Breast epithelium (tissue), 4 donors: ENCODE data around the gene CACNA2D3. TPM values are rescaled to one million over a fixed set of nuclear protein-coding genes. Genes with fewer than 3 reads are reported as not detected.

Source experiments
- DNase-seq, 2 donors: peaks; one replicate each; pipeline ENCODE4 v3.0.0-alpha.2; 2019; ENCODE audit warnings: low spot score in 2 of 2
- H3K27ac ChIP-seq, 2 donors: fragments of 200-600 bp; sonication (generic) in 1 of 2; one replicate each; pipeline ENCODE4 v1.5.1; 2016 to 2019; ENCODE audit warnings: mild to moderate bottlenecking in 1 of 2
- H3K27me3 ChIP-seq, 2 donors: fragments of 200-600 bp; sonication (generic) in 1 of 2; one replicate each; pipeline versions ENCODE4 v1.5.1 to v1.6.0; 2017 to 2019; ENCODE audit warnings: control low read depth in 1 of 2, mild to moderate bottlenecking in 1 of 2
- H3K36me3 ChIP-seq: fragments of 200-600 bp; one replicate; pipeline ENCODE4 v1.5.1; 2019
- H3K4me1 ChIP-seq, 2 donors: fragments of 200-600 bp; sonication (generic); one replicate each; pipeline ENCODE4 v1.5.1; 2016 to 2019; ENCODE audit warnings: control low read depth in 1 of 2
- H3K4me3 ChIP-seq, 3 donors: fragments of 200-600 bp; sonication (generic); 1 replicate in 2 of 3; 2 replicates in 1 of 3; pipeline ENCODE4 v1.5.1; 2016 to 2019; ENCODE audit warnings: mild to moderate bottlenecking in 3 of 3, moderate library complexity in 2 of 3
- H3K9me3 ChIP-seq, 2 donors: fragments of 200-600 bp; sonication (generic) in 1 of 2; one replicate each; pipeline ENCODE4 v1.5.1; 2016 to 2019; ENCODE audit warnings: control low read depth in 1 of 2
- POLR2A ChIP-seq: fragments of 450-650 bp; IDR thresholded peaks from one replicate; pipeline ENCODE4 v1.6.1; 2016; ENCODE audit warnings: antibody characterized with exemption, mild to moderate bottlenecking, moderate library complexity
- POLR2AphosphoS5 ChIP-seq, 3 donors: sonication (generic); formaldehyde crosslinking; IDR thresholded peaks; one replicate each; pipeline ENCODE4 v1.6.1; 2017; ENCODE audit warnings: antibody characterized with exemption in 3 of 3
- intact Hi-C: fragments of 100-400 bp; cut with DNase I; formaldehyde crosslinking; loops from one replicate; pipeline ENCODE4 v1.15.1; 2023; ENCODE audit warnings: low total_unique reads
- total RNA-seq, 3 donors: library from RNA; depleted of rRNA; stranded (reverse); fragments of >200 nt; gene quantifications; one replicate each; pipeline ENCODE4 v1.1.0, GENCODE V29; 2016
- TF ChIP-seq, protein P1 (sequence below), 3 donors: fragments of 450-650 bp; IDR thresholded peaks; one replicate each; pipeline ENCODE4 v1.5.1; 2016 to 2017; ENCODE audit warnings: antibody characterized with exemption in 3 of 3, mild to moderate bottlenecking in 3 of 3, moderate library complexity in 3 of 3

The CACNA2D3 gene
- total RNA-seq, 3 donors from 2014 or later: 0.59 to 3.4 (median 2.3) TPM

DNA sequence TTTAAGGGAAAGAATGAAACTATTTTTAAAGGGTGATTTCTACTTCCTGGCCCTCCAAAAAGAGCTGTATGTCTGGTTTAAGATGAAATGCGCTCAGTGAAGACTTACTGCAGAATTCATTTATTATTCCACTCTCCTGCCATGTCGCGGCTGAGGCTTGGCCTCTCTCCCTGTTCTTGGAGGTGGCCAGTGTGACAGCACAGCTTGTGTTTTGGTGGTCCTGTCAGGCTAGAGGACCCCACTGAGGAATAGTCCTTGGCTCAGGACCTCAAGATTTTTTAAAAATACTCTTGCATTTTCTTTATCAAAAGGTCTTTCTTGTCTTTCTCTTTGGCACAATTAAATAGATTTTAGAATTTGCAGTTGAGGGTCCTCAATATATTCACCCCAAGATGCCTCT, 421.1 kb downstream of the CACNA2D3 start:
- Histone ChIP-seq H3K9me3 (no peaks in the 10 kb centered on the region), H3K36me3 (no peaks in the 10 kb centered on the region), H3K4me1 (no peaks in the 10 kb centered on the region), H3K27ac (no peak overlapping the region), H3K27me3 (no peaks in the 10 kb centered on the region), H3K4me3 (no peak overlapping the region)
- intact Hi-C loops: no loop called here
- DNase-seq: no peak
- TF ChIP-seq, protein P1, sequence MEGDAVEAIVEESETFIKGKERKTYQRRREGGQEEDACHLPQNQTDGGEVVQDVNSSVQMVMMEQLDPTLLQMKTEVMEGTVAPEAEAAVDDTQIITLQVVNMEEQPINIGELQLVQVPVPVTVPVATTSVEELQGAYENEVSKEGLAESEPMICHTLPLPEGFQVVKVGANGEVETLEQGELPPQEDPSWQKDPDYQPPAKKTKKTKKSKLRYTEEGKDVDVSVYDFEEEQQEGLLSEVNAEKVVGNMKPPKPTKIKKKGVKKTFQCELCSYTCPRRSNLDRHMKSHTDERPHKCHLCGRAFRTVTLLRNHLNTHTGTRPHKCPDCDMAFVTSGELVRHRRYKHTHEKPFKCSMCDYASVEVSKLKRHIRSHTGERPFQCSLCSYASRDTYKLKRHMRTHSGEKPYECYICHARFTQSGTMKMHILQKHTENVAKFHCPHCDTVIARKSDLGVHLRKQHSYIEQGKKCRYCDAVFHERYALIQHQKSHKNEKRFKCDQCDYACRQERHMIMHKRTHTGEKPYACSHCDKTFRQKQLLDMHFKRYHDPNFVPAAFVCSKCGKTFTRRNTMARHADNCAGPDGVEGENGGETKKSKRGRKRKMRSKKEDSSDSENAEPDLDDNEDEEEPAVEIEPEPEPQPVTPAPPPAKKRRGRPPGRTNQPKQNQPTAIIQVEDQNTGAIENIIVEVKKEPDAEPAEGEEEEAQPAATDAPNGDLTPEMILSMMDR (IDR thresholded peaks at IDR 0.05): no peak
- TF ChIP-seq POLR2A (no peak), POLR2AphosphoS5 (IDR thresholded peaks at IDR 0.05) (no peak)

DNA sequence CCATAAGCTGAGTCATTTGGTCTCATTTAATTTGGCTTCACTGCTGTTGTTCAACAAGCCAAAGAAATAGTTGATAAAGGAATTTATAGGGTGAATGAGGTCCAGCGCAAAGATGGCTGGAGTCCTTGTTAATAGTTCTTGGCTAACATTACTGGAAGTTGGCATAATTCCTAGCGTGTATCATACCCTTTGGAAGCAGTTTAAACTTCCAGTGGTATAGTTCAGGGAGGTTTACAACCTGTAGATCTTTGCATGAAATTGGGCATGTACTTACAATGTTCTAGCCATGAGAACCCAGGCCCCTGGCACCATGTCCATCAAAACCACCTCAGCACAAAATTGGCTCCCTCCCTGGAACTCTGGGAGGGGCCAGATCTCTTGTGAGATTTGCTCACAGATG, 424.7 kb downstream of the CACNA2D3 start:
- Histone ChIP-seq H3K4me3 (no peak overlapping the region), H3K27ac (no peak overlapping the region), H3K36me3 (no peaks in the 10 kb centered on the region), H3K27me3 (no peaks in the 10 kb centered on the region), H3K4me1 (no peaks in the 10 kb centered on the region), H3K9me3 (peaks cover 0 to 3% of the 10 kb centered on the region in 2 donors)
- TF ChIP-seq, protein P1 (IDR thresholded peaks at IDR 0.05): no peak
- TF ChIP-seq POLR2AphosphoS5 (IDR thresholded peaks at IDR 0.05) (no peak), POLR2A (no peak)
- DNase-seq: no peak
- intact Hi-C loops: no loop called here

DNA sequence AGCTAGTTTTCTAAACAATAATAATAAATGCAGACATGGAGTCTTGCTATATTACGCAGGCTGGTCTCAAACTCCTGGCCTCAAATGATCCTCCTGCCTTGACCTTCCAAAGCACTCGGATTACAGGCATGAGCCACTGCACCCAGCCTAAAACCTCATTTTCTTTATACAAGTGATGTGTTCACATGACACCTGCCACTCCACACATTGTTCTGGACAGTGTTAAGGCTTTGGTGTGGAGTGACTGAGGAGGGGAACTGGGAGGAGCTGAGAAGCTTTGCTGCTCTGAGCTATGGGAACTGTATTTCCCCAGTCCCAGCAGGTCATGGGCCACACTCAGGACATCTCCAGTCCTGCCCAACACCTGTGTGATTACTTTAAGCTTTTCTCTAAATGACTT, 425.5 kb downstream of the CACNA2D3 start:
- H3K27me3 ChIP-seq: no peaks in the 10 kb centered on the region
- DNase-seq: no peak
- no peak overlapping the region for H3K27ac ChIP-seq
- intact Hi-C loops: no loop called here
- H3K9me3 ChIP-seq: peaks cover 0 to 3% of the 10 kb centered on the region in 2 donors
- H3K4me3 ChIP-seq: no peak overlapping the region
- TF ChIP-seq POLR2AphosphoS5 (IDR thresholded peaks at IDR 0.05) (no peak), POLR2A (no peak)
- TF ChIP-seq, protein P1 (IDR thresholded peaks at IDR 0.05): no peak
- no peaks in the 10 kb centered on the region for H3K36me3 ChIP-seq
- H3K4me1 ChIP-seq: no peaks in the 10 kb centered on the region

DNA sequence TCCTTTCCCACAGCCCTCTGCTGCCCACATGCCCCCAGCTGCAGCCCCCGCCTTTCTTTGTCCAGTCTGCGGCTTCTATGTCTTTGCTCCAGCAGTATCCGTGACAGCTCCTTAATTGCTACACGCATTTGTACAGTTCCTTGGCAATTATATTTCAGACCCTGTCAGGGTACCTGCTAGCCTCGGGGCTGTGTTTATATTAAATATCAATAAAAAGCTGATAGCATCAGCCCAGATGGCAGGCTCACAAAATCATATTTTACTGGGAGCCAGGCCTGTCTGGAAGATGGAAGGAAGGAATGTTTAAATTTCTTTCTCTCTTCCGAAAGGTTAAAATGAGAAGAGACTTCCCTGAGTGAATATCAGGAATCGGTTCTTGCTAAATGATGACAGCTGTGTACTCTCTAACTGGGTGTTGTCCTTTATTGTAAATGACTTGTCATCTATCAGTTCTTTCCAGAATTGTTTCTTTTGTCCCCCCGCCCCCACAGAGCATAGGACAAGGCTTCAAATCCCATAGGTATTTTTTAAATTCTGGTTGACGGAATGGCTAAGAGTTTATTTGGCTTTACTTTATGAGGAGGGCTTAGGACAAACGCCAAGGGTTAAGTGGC, 427.4 kb downstream of the CACNA2D3 start:
- TF ChIP-seq POLR2AphosphoS5 (IDR thresholded peaks at IDR 0.05) (no peak), POLR2A (no peak)
- TF ChIP-seq, protein P1 (IDR thresholded peaks at IDR 0.05): no peak
- H3K27me3 ChIP-seq: no peaks in the 10 kb centered on the region
- H3K4me3 ChIP-seq: no peak overlapping the region
- intact Hi-C loops: no loop called here
- H3K36me3 ChIP-seq: no peaks in the 10 kb centered on the region
- no peaks in the 10 kb centered on the region for H3K4me1 ChIP-seq
- H3K27ac ChIP-seq: no peak overlapping the region
- H3K9me3 ChIP-seq: peaks cover 0 to 3% of the 10 kb centered on the region in 2 donors
- DNase-seq: no peak

DNA sequence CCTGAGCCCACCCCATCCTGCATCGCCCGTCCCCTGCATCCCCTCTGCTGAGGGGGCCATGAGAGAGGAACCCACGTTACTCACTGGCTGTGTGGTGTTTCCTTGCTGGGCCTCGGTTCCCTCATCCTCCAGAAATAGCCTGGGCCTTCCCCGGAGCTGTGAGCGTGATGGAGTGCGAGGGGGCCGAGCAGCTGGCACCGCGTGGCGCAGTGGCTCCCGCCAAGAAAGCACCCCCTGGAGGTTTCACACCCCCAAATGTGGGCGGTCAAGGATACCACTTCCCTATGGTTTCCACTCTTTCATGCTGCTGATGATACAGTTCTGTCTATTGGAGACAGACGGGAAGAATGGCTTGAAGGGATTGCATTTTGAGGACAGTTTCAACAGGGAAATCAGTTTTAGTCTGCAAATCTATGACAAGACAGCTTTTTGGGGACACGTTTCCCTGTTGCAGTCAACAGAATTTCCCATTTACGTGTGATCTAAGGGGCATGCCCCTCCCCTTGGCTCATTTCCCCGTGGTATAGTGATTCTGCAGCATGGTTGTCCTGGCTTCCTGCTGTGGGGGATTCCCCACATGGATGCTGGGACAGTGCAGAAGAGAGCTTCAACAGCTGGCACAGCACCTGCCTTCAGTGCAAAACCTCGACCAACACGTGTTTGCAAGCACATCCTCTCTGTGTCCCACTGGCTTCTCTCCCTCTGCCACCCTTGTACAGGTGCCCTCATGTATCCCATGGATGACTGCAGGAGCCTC, 428.0 kb downstream of the CACNA2D3 start:
- Histone ChIP-seq H3K4me1 (no peaks in the 10 kb centered on the region), H3K4me3 (no peak overlapping the region), H3K36me3 (no peaks in the 10 kb centered on the region), H3K27me3 (no peaks in the 10 kb centered on the region), H3K27ac (no peak overlapping the region), H3K9me3 (peaks cover 0 to 3% of the 10 kb centered on the region in 2 donors)
- DNase-seq: no peak
- TF ChIP-seq, protein P1 (IDR thresholded peaks at IDR 0.05): no peak
- TF ChIP-seq POLR2AphosphoS5 (IDR thresholded peaks at IDR 0.05) (no peak), POLR2A (no peak)
- intact Hi-C loops: no loop called here
